IMR-90 (cell line): ENCODE data around the gene ARSA. TPM values are rescaled to one million over a fixed set of nuclear protein-coding genes. Genes with fewer than 3 reads are reported as not detected.
"Not testable (repeated sequence)": the region's sequence is repeated elsewhere in the genome, so short reads cannot be mapped to it uniquely, and the experiment has no call there.

ENCODE experiments used
- ATAC-seq: fragments of 200-7000 bp; cut with Tn5 transposase; 2 replicates; pipeline ENCODE4 v1.9.1; 2020; ENCODE audit warnings: low read depth, mild to moderate bottlenecking, moderate library complexity
- BruUV-seq: library from RNA; stranded (reverse); fragments of 400-500 nt; replicated peaks from 2 replicates; lab custom pipeline; 2021; lab: Mats Ljungman, UMichigan
- CTCF ChIA-PET: fragments of 300-600 bp; formaldehyde crosslinking; extraction: SDS; loops from one replicate; lab custom pipeline; 2021; ENCODE audit warnings: antibody characterized with exemption; lab: Yijun Ruan, JAX
- POLR2A ChIA-PET: fragments of 300-600 bp; sonication (Branson Sonifier 250); formaldehyde crosslinking; loops from one replicate; lab custom pipeline; 2022; ENCODE audit warnings: antibody characterized with exemption; ENCODE audit not compliant: unreplicated experiment; lab: Charles Lee
- DNase-seq: peaks from one replicate; pipeline ENCODE4 v3.0.0; 2013
- H2AFZ ChIP-seq: replicated peaks from 2 replicates; pipeline ENCODE3; 2013; ENCODE audit warnings: low read length, mild to moderate bottlenecking; ENCODE audit not compliant: poor library complexity
- H2AK5ac ChIP-seq: 2 replicates; pipeline ENCODE4 v1.6.1; 2013; ENCODE audit warnings: low read depth, low read length, inconsistent platforms
- H2AK9ac ChIP-seq: replicated peaks from 2 replicates; pipeline ENCODE3; 2013; ENCODE audit warnings: mild to moderate bottlenecking, low read depth, low read length, moderate library complexity; ENCODE audit not compliant: poor library complexity
- H2BK120ac ChIP-seq: 2 replicates; pipeline ENCODE4 v1.6.1; 2013; ENCODE audit warnings: low read depth, low read length, inconsistent platforms
- H2BK15ac ChIP-seq: 3 replicates; pipeline ENCODE4 v1.6.1; 2013; ENCODE audit warnings: low read depth, low read length, inconsistent platforms
- H2BK20ac ChIP-seq: 2 replicates; pipeline ENCODE4 v1.6.1; 2013; ENCODE audit warnings: low read depth, mild to moderate bottlenecking, inconsistent platforms, low read length, moderate library complexity
- H2BK5ac ChIP-seq: 2 replicates; pipeline ENCODE4 v1.6.1; 2013; ENCODE audit warnings: mild to moderate bottlenecking, low read depth, low read length, inconsistent platforms; ENCODE audit not compliant: poor library complexity, severe bottlenecking
- H3K14ac ChIP-seq: replicated peaks from 2 replicates; pipeline ENCODE4 v1.6.1; 2013; ENCODE audit warnings: low read depth, low read length, inconsistent platforms
- H3K18ac ChIP-seq: 2 replicates; pipeline ENCODE4 v1.6.1; 2013; ENCODE audit warnings: low read depth, low read length, control low read depth
- H3K23ac ChIP-seq: 2 replicates; pipeline ENCODE4 v1.6.1; 2013; ENCODE audit warnings: low read depth, low read length, inconsistent platforms
- H3K27ac ChIP-seq: 2 replicates; pipeline ENCODE4 v1.5.1; 2013; ENCODE audit warnings: mild to moderate bottlenecking, control low read depth, low read length; ENCODE audit not compliant: insufficient read depth
- H3K27me3 ChIP-seq: 2 replicates; pipeline ENCODE4 v1.6.1; 2013; ENCODE audit warnings: low read length; ENCODE audit not compliant: control insufficient read depth, insufficient read depth
- H3K36me3 ChIP-seq: 2 replicates; pipeline ENCODE4 v1.6.1; 2013; ENCODE audit warnings: low read length, mixed read lengths; ENCODE audit not compliant: control insufficient read depth, insufficient read depth
- H3K4ac ChIP-seq: 2 replicates; pipeline ENCODE4 v1.6.1; 2013; ENCODE audit warnings: low read depth, low read length, inconsistent platforms
- H3K4me1 ChIP-seq: 2 replicates; pipeline ENCODE4 v1.6.1; 2013; ENCODE audit warnings: low read length, mixed read lengths; ENCODE audit not compliant: control insufficient read depth, insufficient read depth
- H3K4me2 ChIP-seq: 2 replicates; pipeline ENCODE4 v1.6.1; 2013; ENCODE audit warnings: low read depth, mild to moderate bottlenecking, control low read depth, low read length, moderate library complexity
- H3K4me3 ChIP-seq: 2 replicates; pipeline ENCODE4 v1.5.1; 2013; ENCODE audit warnings: low read depth, mild to moderate bottlenecking, control low read depth, low read length, moderate library complexity; ENCODE audit not compliant: insufficient read depth
- H3K56ac ChIP-seq: 2 replicates; pipeline ENCODE4 v1.6.1; 2013; ENCODE audit warnings: low read length, inconsistent platforms; ENCODE audit not compliant: insufficient read depth; ENCODE audit errors: extremely low read depth
- H3K79me1 ChIP-seq, 2 experiments: 2 replicates each; pipeline ENCODE4 v1.6.1; 2013; ENCODE audit warnings: low read length in 2 of 2, inconsistent platforms in 1 of 2, low read depth in 1 of 2
- H3K9ac ChIP-seq: 2 replicates; pipeline ENCODE4 v1.6.1; 2013; ENCODE audit warnings: low read depth, low read length, control low read depth
- H3K9me1 ChIP-seq: 2 replicates; pipeline ENCODE4 v1.6.1; 2013; ENCODE audit warnings: low read length, inconsistent platforms; ENCODE audit not compliant: insufficient read depth
- H3K9me3 ChIP-seq: 2 replicates; pipeline ENCODE4 v1.6.1; 2013; ENCODE audit warnings: low read length; ENCODE audit not compliant: control insufficient read depth, insufficient read depth
- H4K20me1 ChIP-seq: 2 replicates; pipeline ENCODE4 v1.6.1; 2013; ENCODE audit warnings: low read length, inconsistent platforms; ENCODE audit not compliant: insufficient read depth
- H4K5ac ChIP-seq: 2 replicates; pipeline ENCODE4 v1.6.1; 2013; ENCODE audit warnings: mild to moderate bottlenecking, low read depth, low read length, control low read depth
- H4K8ac ChIP-seq, 2 experiments: 2 replicates each; pipeline ENCODE4 v1.6.1; 2013; ENCODE audit warnings: low read depth in 2 of 2, low read length in 2 of 2, control low read depth in 1 of 2, inconsistent platforms in 1 of 2
- H4K91ac ChIP-seq: 2 replicates; pipeline ENCODE4 v1.6.1; 2013; ENCODE audit warnings: low read depth, low read length, inconsistent platforms; ENCODE audit not compliant: insufficient read depth
- whole genome bisulfite sequencing, 2 experiments: methylation state at CpG; one replicate each; pipeline versions ENCODE4 v1.1.5 to v1.1.7; 2013; ENCODE audit warnings: missing lambda C conversion rate in 2 of 2; ENCODE audit not compliant: insufficient read length in 1 of 2; ENCODE audit errors: extremely low coverage in 2 of 2; 5-methylcytosine and 5-hydroxymethylcytosine counted together
- dilution Hi-C: fragments of 300-500 bp; cut with HindIII; formaldehyde crosslinking; loops from one replicate; pipeline ENCODE4 v1.14.3; 2018; ENCODE audit warnings: low sequenced_read_pairs; ENCODE audit not compliant: unreplicated experiment
- in situ Hi-C: fragments of 300-500 bp; cut with MboI; formaldehyde crosslinking; loops from 3 replicates; pipeline ENCODE4 v1.14.3; 2019; ENCODE audit warnings: low sequenced_read_pairs, inconsistent platforms, mixed read lengths
- intact Hi-C: fragments of 100-400 bp; cut with micrococcal nuclease; formaldehyde crosslinking; loops from 2 replicates; pipeline ENCODE4 v1.10.0; 2022
- polyA plus RNA-seq, 3 experiments: library from polyadenylated mRNA; depleted of rRNA; stranded (reverse); fragments of >200 nt; gene quantifications; 2 replicates each; pipeline ENCODE4 v1.2.3, GENCODE V29; 2012; ENCODE audit warnings: low replicate concordance in 1 of 3
- total RNA-seq: library from RNA; depleted of rRNA; stranded (reverse); fragments of >200 nt; gene quantifications from 2 replicates; pipeline ENCODE4 v1.2.3, GENCODE V29; 2012

The ARSA gene
- total and polyA plus RNA-seq, 2 of the 4 experiments (the other 2 are of a cell fraction) = 3.4 to 24.2 TPM

DNA sequence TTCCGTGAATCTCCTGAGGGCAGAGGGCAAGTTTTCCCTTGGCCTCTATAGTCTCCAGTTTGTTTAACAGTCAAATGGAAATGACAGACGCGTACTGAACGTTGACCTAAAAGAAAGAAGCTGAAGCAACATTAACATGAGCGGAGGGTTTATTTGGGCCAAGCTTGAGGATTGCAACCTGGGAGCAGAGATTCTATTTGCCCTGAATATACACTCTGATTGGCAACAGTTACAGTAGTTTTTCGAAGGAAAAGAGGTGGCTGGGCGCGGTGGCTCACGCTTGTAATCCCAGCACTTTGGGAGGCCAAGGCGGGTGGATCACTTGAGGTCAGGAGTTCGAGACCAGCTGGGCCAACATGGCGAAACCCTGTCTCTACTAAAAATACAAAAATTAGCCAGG lies 12.3 kb upstream of the ARSA start:
- H2BK20ac ChIP-seq, POLR2A ChIA-PET, H3K18ac ChIP-seq, H3K27ac ChIP-seq, H3K9me1 ChIP-seq, H2BK5ac ChIP-seq, H2AFZ ChIP-seq, H4K20me1 ChIP-seq, H4K91ac ChIP-seq, H3K23ac ChIP-seq, H3K4ac ChIP-seq, in situ Hi-C loops, H3K36me3 ChIP-seq, H4K5ac ChIP-seq, DNase-seq, H2BK15ac ChIP-seq, H4K8ac ChIP-seq, H3K9ac ChIP-seq, H3K14ac ChIP-seq, H3K79me1 ChIP-seq, H2AK5ac ChIP-seq, H2BK120ac ChIP-seq, intact Hi-C loops, BruUV-seq, dilution Hi-C loops, H3K4me3 ChIP-seq, H3K56ac ChIP-seq, H3K4me2 ChIP-seq, H2AK9ac ChIP-seq, CTCF ChIA-PET, ATAC-seq, H3K9me3 ChIP-seq: not testable (repeated sequence)
- WGBS, 2 experiments = 91% methylated on average over 5 of the region's 12 CpGs; no CpG with 5 or more reads in 1 of the 2 experiments
- H3K4me1 ChIP-seq = peaks cover 10% of the 10 kb centered on the region; the same call in 1 of the 2 replicates
- H3K27me3 ChIP-seq = peaks cover 38% of the 10 kb centered on the region
